GM21390 (cell line): ENCODE data around the gene TMEM120A.
"Not testable (repeated sequence)": the region's sequence is repeated elsewhere in the genome, so short reads cannot be mapped to it uniquely, and the experiment has no call there.

Experiments
- ATAC-seq: cut with Tn5 transposase; IDR thresholded peaks from one replicate; pipeline ENCODE4 v1.9.1; 2021; ENCODE audit not compliant: unreplicated experiment

The TMEM120A gene

DNA sequence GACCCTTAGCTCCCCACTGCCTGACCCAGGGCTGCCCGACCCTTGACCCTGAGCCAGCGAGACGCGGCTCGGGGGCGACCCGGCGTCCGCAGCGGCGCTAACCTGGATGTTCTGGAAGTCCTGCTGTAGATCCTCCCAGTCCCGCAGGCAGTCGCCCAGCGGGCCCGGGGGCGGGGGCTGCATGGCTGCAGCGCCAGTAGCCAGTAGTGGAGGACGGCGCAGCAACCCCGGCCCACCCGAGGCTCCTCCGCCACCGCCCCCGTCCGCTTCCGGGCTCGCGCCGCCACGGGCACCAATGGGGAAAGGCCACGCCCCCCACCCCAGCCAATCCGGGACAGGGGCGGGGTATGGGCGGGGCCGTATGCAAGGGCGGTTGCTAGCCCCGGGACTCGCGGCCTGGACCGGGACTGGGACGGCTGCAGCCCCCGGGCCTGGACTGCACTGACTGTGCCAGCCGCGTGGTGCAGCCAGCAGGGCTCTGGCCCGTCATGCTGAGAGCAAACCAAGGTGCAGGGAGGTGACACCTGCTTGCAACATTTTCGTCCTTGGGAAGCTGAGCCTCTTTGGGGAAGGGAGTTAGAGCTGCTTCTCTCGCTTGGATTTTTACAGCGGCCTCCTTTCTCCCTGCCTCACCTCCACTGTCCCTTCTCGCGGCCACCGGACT lies at the start of gene TMEM120A:
TSS of gene TMEM120A (minus strand) at position 208 of the 664 bp plus-strand sequence. CDS start at position 183, 25 bp downstream.
- peak; percentile 94 for ATAC-seq

DNA sequence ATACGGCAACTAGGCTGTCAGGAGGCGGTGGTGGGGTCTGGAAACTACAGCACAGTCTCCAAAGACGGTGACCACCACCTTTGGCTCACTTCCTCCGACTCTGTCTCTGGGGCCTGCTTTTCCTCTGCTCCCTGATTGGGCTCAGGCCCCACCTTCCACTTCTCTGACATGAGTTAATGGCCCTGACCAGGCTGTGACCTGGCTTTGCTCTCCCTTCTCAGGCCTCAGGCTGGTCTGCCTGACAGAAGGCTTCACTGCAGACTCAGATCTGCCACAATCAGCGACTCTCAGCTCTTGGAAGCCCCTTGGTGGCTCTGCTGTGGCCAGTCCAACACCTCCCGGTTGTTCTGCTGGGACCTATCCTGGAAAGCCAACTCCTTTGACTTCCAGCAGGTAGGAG lies 45.7 kb upstream of the TMEM120A start:
- no peak for ATAC-seq

DNA sequence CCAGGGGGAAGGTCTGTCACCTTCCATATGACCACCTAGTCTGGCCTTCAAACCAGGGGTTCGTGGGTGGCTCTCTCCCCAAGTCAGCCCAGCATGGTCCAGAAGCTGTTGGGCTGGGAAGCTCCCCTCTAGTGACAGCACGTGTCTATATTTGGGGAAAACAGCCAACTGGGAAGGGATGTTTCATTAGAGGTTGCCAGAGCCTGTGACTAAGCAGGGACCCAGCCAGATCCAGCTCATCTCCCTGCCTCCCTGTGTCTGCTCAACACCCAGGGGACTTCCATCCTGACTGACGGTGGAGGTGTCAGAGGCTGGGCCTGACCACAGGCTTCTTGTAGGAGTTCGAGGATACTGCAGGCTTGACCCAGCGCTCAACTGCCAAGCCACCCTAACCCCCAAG lies 42.9 kb upstream of the TMEM120A start:
- ATAC-seq, result no peak

DNA sequence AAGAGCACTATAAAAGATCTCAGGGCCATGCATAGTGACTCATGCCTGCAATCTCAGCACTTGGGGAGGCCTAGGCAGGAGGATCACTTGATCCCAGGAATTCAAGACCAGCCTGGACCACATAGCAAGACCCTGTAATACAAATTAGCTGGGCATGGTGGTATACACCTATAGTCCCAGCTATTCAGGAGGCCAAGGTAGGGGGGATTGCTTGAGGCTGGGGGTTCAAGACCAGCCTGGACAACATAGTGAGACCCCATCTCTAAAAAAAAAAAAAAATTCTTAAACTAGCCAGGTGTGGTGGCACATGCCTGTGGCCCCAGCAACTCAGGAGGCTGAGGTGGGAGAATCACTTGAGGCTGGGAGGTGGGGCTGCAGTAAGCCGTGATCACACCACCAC lies 37.6 kb upstream of the TMEM120A start:
- no peak for ATAC-seq

DNA sequence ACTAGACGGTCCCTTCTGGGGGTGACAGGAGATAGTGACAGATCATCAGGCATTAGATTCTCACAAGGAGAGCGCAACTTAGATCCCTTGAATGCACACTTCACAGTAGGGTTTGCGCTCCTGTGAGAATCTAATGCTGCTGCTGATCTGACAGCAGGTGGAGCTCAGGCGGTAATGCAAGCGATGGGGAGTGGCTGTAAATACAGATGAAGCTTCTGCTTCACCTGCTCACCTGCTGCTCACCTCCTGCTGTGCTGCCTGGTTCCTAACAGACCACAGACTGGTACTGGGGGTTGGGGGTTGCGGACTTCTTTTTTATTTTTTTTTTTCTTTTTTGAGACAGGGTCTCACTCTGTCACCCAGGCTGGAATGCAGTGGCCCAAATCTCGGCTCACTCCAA lies 35.3 kb upstream of the TMEM120A start:
- not testable (repeated sequence) for ATAC-seq

DNA sequence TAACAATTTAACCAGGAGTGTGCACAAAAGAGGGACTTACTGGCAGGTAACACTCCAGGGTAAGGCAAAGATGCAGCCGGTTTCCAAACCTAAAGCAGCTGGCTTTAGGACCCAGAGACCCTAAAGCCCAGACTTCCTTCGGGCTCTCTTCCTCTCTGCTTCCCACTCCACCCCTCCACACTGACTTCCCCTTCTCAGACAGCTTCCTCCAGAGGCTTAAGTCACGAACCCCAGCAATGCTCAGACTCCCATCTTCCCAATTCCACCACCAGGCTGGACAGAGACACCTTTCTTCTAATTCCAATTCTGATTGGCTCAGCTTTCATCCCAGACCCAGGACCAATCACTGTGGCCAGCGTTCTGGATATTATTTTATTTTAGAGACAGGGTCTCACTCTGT lies 28.6 kb upstream of the TMEM120A start:
- no peak for ATAC-seq

DNA sequence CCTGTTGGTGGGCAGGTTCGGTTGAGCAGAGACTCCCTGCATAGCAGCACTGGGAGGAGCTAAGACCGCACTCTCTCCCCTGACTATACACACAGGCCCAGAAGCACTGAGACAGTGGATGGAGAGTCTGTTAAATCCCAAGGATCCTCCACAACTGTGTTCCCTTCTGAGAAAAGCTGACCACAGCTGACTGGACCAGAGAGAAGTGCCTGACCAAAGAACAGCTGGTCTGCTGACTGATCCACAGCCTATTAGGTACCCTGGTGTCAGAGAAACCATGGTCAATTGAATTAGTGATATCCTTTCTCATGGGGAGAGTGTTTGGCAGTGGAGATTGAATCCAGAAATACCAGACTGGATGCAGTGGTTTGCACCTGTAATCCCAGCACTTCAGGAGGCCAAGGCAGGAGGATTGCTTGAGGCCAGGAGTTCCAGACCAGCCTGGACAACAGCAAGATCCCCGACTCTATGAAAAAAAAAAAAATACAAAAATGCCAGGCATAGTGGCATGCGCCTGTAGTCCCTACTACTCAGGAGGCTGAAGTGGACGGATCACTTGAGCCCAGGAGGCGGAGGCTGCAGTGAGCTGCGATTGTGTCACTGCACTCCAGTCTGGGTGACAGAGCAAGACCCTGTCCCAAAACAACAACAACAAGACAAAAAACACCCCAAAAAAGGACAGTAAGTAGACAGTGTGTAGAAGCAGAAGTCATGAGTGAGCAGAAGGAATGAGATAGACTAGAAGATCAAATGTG lies 27.8 kb upstream of the TMEM120A start:
- no peak for ATAC-seq

DNA sequence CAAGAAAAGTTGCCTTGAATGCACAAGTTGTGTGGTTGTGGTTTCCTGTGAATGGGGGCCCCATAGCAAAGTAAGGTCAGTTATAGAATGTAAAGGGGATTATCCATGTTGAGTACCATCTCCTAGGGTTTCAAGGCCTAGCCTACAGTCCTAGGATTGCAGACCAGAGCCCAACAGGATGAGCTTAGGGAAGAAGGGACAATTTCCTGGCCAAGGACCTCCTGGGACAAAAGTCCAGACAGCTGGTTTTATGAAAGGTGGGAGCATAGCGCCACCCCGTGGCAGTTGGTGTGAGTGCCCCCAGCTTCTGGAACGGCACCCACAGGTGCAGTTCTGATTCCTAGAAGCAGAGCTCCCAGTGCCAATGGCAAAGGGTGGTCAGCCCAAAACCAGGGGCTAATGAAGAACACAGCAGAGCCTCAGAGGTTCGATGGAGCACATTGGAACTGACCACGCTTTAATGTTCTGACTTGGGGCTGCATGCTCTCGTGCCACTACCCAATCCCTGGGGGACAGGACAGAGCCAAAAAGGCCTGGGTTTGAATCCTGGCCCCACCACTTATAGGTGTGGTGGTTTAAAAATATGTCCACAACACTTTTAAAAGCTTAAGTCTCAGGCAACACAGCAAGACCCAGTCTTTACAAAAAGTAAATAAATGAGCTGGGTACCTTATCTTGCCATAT lies 25.8 kb upstream of the TMEM120A start:
- no peak for ATAC-seq

DNA sequence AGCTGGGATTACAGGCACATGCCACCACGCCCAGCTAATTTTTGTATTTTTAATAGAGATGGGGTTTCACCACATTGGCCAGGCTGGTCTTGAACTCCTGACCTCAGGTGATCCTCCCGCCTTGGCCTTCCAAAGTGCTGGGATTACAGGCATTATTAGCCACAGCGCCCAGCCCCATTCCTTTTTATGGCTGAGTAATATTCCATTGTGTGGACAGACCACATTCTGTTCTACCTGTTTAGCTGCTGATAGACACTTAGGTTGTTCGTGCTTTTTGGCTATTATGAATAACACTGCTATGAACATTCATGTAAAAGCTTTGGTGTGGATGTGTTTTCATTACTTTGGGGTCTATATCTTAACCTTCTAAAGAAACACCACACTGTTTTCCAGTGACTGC lies 24.1 kb upstream of the TMEM120A start:
- ATAC-seq, result not testable (repeated sequence)

DNA sequence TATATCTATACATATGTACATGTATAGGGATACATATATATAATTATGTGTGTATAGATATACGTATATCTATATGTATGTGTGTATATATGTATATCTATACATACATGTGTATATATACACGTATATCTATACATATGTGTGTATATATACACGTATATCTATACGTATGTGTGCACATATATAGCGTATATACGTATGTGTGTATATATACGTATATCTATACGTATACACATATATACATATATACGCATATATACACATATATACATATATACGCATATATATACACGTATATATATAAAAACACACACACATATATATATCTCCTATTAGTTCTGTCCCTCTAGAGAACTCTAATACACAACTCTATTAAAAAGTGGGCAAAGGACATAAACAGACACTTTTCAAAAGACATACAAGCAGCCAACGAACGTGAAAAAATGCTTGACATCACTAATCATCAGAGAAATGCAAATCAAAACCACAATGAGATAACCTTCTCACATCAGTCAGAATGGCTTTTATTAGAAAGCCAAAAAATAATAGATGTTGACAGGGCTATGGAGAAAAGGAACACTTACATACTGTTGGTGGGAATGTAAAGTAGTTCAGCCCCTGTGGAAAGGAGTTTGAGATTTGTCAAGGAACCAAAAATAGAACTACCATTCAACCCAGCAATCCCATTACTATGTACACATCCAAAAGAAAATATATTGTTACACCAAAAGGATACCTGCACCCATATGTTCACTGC lies 22.0 kb upstream of the TMEM120A start:
- no peak for ATAC-seq

DNA sequence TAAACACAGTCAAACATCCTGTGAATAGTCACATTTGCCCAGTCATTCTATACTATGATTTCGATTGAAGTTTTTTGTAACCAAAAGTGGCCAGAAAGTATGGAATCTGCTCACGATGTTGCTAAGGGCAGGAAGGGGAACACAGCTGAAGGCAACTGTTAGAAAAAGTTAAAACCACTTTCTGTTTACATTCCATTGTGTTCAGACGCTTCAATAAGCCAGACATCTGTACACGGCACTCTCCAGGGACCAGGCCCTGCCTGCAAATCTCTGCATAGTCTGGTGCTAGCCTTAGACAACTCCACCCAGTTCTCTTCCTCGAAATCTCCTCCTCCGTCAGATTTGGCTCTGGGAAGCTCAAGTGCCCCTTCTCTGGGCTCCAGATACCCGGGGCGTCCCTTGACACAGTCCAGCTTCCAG lies 17.1 kb upstream of the TMEM120A start:
- no peak for ATAC-seq

DNA sequence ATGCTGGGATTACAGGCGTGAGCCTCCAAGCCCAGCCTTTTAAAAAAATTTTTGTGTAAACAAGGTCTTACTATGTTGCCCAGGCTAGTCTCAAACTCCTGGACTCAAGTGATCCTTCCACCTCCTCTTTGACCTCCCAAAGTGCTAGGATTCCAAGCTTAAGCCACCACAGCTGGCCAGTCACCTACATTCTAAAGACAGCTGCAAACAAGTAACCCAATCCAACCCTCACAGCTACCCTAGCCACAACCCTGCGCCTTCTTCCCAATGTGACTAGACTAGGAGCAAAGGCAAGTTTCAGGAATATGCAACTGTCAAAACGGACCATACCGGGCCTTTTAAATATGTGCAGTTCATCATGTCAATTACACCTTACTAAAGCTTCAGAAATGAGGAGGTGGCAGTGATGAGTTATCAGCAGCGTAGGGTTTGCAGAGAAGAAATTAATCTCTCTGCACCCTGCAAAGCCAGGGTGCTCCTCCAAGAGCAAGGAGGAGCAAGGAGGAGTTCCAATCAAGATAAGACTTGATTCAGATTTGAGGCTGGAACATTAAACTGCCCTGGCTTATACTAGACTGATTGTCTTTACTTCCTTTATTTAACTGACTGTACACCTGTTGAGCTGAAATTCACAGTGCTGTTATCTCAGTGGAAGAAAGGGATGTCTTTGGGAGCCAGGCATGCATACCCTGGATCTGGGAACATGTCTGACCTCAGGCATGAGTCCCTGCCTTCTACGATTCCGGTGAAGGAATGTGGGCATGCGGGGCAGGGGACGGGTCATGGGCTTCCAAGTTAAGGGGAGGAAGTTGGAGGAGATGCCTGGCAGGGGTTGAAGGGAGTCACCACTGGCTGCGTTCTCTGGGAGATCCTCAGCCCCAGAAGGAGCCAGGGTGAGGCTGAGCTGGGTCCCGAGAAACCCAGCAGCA lies 15.5 kb upstream of the TMEM120A start:
- no peak for ATAC-seq

DNA sequence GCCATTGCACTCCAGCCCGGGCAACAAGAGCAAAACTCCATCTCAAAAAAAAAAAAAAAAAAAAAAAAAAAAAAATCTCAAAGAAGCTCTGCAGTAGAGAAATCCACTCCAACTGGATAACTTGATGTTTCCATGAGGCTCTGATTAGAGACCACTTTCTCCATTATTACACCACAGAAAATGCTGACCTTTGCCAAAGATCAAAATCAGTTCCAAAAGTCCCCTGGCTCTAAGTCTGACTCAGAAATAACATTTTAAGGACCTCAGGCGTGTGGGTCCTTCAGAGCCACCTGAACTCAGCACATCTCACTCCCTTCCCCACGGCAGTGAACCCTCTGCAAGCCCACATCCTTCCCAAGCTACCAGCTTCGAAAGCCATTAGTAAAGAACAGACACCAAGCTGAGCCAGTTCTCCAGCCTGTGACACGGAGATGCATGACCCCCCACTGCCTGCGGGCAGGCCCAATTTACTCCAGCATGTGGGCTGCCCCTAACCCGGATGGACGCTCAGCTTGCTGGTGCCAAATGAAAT lies 13.8 kb upstream of the TMEM120A start:
- ATAC-seq, result no peak

DNA sequence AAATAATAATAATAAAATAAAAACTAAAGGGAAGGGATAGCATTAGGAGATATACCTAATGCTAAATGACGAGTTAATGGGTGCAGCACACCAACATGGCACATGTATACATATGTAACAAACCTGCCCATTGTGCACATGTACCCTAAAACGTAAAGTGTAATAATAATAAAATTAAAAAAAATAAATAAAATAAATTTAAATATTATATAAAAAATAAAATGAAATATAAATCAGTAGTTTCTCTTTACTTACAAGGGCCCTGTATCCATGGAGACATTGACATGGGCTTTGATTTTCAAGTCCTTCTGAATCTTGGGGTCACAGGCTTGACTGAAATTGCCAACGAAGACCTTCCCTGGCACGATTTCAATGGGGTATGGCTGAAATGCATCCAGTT lies 10.6 kb upstream of the TMEM120A start:
- not testable (repeated sequence) for ATAC-seq

DNA sequence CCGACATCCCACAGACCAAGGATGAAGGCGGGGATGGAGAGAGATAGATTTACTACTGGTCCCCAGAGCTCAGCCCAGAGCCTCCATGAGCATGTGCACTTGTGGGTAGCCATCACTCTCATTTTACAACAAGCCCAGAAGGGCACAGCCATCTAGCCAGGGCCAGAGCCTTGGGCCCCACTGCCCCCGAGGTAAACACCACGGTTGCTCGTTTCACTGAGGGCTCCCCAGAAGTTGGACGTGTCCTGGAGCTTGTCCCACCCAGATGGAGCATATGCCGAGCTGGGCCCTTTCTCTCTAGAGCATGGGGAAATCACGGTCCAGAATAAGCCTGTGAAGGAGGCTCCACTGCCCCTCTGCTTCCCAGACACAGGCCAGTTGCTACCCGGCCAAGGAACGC lies 9.0 kb upstream of the TMEM120A start:
- no peak for ATAC-seq

DNA sequence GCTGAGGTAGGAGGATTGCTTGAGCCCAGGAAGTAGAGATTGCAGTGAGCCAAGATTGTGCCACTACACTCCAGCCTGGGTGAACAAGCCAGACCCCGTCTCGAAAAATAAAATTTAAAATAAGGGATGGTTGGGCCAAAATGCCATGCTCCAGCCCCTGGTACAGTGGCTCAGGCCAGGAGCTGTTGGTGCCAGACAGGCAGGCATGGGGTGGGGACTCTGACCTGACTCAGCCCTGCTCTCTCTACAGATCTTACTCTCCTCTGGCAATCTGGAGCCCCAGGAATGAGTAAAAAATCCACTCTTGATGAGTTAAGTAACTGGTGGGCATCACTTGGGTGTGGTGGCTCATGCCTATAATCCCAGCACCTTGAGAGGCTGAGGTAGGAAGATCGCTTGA lies 8.4 kb upstream of the TMEM120A start:
- no peak for ATAC-seq

DNA sequence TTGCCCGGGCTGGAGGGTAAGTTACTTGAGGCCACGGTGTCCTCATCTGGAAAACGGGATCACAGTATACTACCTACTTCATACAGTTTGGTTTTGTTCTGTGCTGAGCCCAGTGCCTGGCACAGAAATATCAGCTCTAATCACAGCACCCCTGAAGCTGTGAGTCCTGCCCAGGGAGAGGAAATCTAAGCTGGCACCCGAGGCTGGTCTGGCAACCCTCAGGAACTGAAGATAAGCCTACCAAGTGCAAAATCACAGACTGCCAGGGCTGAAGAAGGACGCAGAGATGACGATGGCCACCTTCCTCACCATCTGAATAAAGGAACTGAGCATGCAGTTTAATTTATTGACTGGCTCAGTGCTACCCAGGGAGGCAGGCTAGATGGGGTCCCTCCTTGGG lies 7.7 kb upstream of the TMEM120A start:
- no peak for ATAC-seq

DNA sequence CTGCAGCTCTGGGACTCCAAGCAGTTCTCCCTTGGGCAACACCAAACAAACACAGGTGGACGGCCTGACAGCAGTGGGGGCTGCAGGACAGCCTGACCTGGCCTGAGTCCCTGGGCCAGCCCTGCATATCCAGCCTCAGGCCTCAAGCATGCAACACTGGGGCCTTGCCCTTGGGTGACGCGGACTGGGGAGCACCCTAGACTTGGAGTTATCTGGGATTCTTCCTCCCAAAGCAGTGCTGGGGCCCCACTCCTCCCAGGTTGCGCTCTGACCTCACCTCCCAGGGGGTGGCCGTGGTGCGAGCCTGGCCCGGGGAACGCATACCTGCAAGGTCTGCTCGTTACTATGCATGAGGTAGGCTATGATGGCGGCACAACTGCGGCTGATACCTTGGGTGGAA lies 6.2 kb upstream of the TMEM120A start:
- no peak for ATAC-seq

DNA sequence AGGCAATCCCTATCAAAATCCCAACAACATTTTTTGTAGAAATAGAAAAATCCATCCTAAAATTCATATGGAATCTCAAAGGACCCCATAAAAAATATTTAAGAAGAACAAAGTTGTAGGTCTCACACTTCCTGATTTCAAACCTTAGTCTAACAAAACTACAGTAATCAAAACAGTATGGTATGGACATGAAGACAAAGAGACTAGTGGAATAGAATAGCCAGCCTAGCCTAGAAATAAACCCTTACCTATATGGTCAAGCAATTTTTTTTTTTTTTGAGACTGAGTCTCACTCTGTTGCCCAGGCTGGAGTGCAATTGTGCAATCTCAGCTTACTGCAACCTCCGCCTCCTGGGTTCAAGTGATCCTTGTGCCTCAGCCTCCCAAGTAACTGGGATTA lies 3.6 kb upstream of the TMEM120A start:
- no peak for ATAC-seq

DNA sequence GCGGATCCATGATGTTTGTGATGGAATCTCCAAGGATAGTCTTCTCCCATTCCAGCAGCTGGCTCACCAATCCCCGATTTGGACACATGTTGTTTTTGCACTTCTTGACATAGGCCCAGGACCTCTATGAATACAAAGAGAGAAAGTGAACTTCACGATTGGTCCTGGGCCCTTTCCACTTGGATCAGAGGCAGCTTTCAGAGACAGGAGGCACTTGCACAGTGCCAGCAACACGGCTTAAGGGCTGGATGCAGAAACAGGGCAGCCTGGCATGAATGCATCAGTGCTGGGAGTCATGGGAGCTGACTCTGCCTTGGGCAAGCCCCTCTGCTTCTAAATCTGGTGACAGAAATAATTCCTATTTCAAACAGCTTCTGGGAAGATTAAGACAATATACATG lies 2.1 kb upstream of the TMEM120A start:
- no peak for ATAC-seq
